DOHH2 (cell line): Measurements from ENCODE around the gene HSPA1L.

Experiments
- H3F3A ChIP-seq: fragments of 200-600 bp; sonication (generic), shearing (Covaris generic); 2 replicates; pipeline ENCODE4 v1.6.0; 2016; ENCODE audit warnings: antibody characterized with exemption, mild to moderate bottlenecking; ENCODE audit not compliant: control insufficient read depth, insufficient read depth
- H3K27ac ChIP-seq: fragments of 200-600 bp; sonication (generic); 2 replicates; pipeline ENCODE4 v1.5.1; 2014; ENCODE audit warnings: low read depth, mild to moderate bottlenecking, low read length, moderate library complexity
- H3K27me3 ChIP-seq: fragments of 200-600 bp; sonication (generic); 2 replicates; pipeline ENCODE4 v1.6.1; 2014; ENCODE audit warnings: mild to moderate bottlenecking, low read length, mixed read lengths; ENCODE audit not compliant: control insufficient read depth
- H3K36me3 ChIP-seq: fragments of 200-600 bp; sonication (generic); 2 replicates; pipeline ENCODE4 v1.6.1; 2014; ENCODE audit warnings: mild to moderate bottlenecking, low read length, moderate library complexity, mixed read lengths; ENCODE audit not compliant: control insufficient read depth
- H3K4me1 ChIP-seq: fragments of 200-600 bp; sonication (generic); 2 replicates; pipeline ENCODE4 v1.6.1; 2014; ENCODE audit warnings: mild to moderate bottlenecking, low read length, mixed read lengths; ENCODE audit not compliant: control insufficient read depth
- H3K4me2 ChIP-seq: fragments of 200-600 bp; sonication (generic); 2 replicates; pipeline ENCODE4 v1.6.0; 2014; ENCODE audit warnings: mild to moderate bottlenecking, low read length, moderate library complexity
- H3K4me3 ChIP-seq: fragments of 200-600 bp; sonication (generic); 2 replicates; pipeline ENCODE4 v1.5.1; 2014; ENCODE audit warnings: mild to moderate bottlenecking, low read length, mixed read lengths
- H3K79me2 ChIP-seq: fragments of 200-600 bp; sonication (generic); 2 replicates; pipeline ENCODE4 v1.6.1; 2014; ENCODE audit warnings: mild to moderate bottlenecking, low read length, mixed read lengths; ENCODE audit not compliant: control insufficient read depth
- H3K9me2 ChIP-seq: fragments of 200-600 bp; sonication (generic); replicated peaks from 2 replicates; pipeline ENCODE4 v1.6.1; 2014; ENCODE audit warnings: mild to moderate bottlenecking, low read length, mixed read lengths; ENCODE audit not compliant: control insufficient read depth
- H3K9me3 ChIP-seq: fragments of 200-600 bp; sonication (generic); 2 replicates; pipeline ENCODE4 v1.6.1; 2014; ENCODE audit warnings: antibody characterized with exemption, low read length, mixed read lengths; ENCODE audit not compliant: control insufficient read depth, insufficient read depth
- H4K20me1 ChIP-seq: fragments of 200-600 bp; sonication (generic); 2 replicates; pipeline ENCODE4 v1.6.0; 2014; ENCODE audit warnings: low read depth, mild to moderate bottlenecking, antibody characterized with exemption, low read length, moderate library complexity; ENCODE audit not compliant: control insufficient read depth, insufficient read depth
- CTCF ChIP-seq: fragments of 200-600 bp; sonication (generic); IDR thresholded peaks from one replicate; pipeline ENCODE4 v1.5.1; 2014; ENCODE audit warnings: antibody characterized with exemption, mild to moderate bottlenecking, low read depth, low read length; ENCODE audit not compliant: poor library complexity, severe bottlenecking
- EZH2phosphoT487 ChIP-seq: fragments of 200-600 bp; sonication (generic); IDR thresholded peaks from 2 replicates; pipeline ENCODE4 v1.6.1; 2017; ENCODE audit warnings: borderline replicate concordance, mild to moderate bottlenecking, antibody characterized with exemption, low read length, moderate library complexity, mixed read lengths

HSPA1L gene

GRCh38 chr6:31834367-31835250 is 19.5 kb upstream of the HSPA1L start:
- Histone ChIP-seq H3K27me3 (no peaks in the 10 kb centered on the region; the same call in 1 of the 2 replicates), H3K4me1 (peaks cover 65% of the 10 kb centered on the region), H3F3A (peaks cover 71% of the 10 kb centered on the region)

GRCh38 chr6:31831350-31832215 is 16.5 kb upstream of the HSPA1L start:
- Histone ChIP-seq H3K9me3 (no peaks in the 10 kb centered on the region), H3K36me3 (peaks cover 28% of the 10 kb centered on the region), H3K79me2 (peaks cover 72% of the 10 kb centered on the region), H3K9me2 (no peaks in the 10 kb centered on the region), H3K4me2 (peak overlapping the region; percentile 69), H3K27ac (0 out of 2 replicates have a peak overlapping the region, but pooled peaks have one; percentile 71), H3K4me1 (peaks cover 49% of the 10 kb centered on the region), H4K20me1 (no peaks in the 10 kb centered on the region), H3K27me3 (no peaks in the 10 kb centered on the region), H3K4me3 (peak overlapping the region; percentile 74), H3F3A (peaks cover 42% of the 10 kb centered on the region)
- no peak for TF ChIP-seq EZH2phosphoT487
- no peak for TF ChIP-seq CTCF

More at GRCh38 chr6:31834367-31835250, 19.5 kb upstream of the HSPA1L start:
- H3K4me2 ChIP-seq, result peak overlapping the region; percentile 88
- H4K20me1 ChIP-seq, result peaks cover 23% of the 10 kb centered on the region
- TF ChIP-seq EZH2phosphoT487, result no peak
- TF ChIP-seq CTCF, result no peak
- peaks cover 87% of the 10 kb centered on the region for H3K79me2 ChIP-seq
- H3K4me3 ChIP-seq, result peak overlapping the region; percentile 93
- H3K9me2 ChIP-seq, result no peaks in the 10 kb centered on the region
- no peaks in the 10 kb centered on the region for H3K9me3 ChIP-seq
- H3K36me3 ChIP-seq, result peaks cover 58% of the 10 kb centered on the region
- H3K27ac ChIP-seq, result peak overlapping the region; percentile 87

DNA sequence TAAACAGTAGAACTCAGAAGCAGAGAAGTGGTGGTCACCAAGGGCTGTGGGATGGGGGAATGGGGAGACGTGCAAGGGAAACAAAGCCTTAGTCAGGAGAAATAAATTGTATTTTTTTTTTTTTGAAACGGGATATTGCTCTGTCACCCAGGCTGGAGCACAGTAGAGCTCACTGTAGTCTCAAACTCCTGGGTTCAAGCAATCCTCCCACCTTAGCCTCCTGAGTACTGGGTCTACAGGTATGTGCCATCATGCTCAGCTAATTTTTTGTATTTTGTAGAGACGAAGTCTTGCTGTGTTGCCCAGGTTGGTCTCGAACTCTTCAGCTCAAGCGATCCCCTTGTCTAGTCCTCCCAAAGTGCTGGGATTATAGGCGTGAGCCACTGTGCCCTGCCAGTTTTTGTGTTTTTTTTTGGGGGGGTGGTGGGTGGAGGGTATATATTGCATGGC is 15.8 kb upstream of the HSPA1L start:
- H3K9me2 ChIP-seq, result no peaks in the 10 kb centered on the region
- peak overlapping the region; percentile 69 for H3K4me2 ChIP-seq
- peak overlapping the region; percentile 74 for H3K4me3 ChIP-seq
- no peaks in the 10 kb centered on the region for H3K9me3 ChIP-seq
- peaks cover 39% of the 10 kb centered on the region for H3F3A ChIP-seq
- peak overlapping the region; percentile 71 for H3K27ac ChIP-seq
- H3K36me3 ChIP-seq, result peaks cover 21% of the 10 kb centered on the region
- H4K20me1 ChIP-seq, result no peaks in the 10 kb centered on the region
- peaks cover 68% of the 10 kb centered on the region for H3K79me2 ChIP-seq
- H3K27me3 ChIP-seq, result no peaks in the 10 kb centered on the region
- TF ChIP-seq EZH2phosphoT487 (no peak), CTCF (no peak)
- H3K4me1 ChIP-seq, result peaks cover 54% of the 10 kb centered on the region
